HCEC 1CT (cell line): Measurements from ENCODE around the gene DISC1.
A peak's percentile ranks its signal among the peaks of the same experiment; 100 is the strongest.
"Not testable (repeated sequence)": the region's sequence is repeated elsewhere in the genome, so short reads cannot be mapped to it uniquely, and the experiment has no call there.

ENCODE experiments used
- DNase-seq: peaks from one replicate; pipeline ENCODE4 v3.0.0-alpha.2; 2017

The DISC1 gene

DNA sequence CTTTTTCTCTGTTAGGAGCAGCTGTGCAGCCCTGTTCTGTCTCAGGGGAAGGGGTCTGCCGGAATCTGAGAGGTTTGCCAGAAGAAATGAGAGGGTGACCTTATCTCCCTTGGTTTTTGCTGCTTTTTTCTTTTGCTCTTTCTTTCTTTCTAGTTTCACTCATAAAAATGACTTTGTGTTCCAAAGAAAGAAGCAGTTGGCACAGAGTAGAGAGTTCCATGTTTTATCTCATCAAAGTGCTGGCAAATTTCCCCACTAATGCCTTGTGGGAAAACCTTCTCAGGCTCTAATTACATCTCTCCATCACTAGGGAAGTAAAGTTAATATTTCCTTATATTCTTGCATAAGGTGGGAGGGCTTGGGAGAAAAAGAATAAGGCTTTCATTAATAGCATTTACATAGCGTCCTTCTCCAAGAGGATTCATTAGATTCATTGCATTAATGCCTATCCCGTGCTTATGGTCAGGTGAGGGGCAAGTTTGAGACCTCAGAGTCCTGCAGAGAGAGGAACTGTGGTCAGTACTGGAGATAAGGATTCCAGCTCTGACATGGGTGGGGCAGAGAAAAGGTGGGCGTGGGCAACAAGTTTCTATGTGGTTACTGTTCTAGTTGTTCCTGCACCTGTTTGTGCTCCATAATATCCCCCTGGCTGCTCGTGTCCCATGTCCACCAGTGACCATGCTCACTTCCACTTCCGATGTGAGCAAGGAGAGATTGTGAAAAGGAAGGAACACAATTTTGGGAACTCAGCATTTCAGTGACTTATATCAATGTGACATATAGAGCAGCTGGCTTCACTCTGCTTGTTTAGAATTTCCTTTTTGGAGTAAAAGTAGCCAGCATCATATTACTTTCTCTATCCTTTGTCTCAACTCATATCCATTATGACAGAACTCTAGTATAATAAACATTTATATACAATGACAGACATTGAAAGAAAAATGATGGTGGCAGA, 79.5 kb downstream of the DISC1 start:
- DNase-seq = no peak

DNA sequence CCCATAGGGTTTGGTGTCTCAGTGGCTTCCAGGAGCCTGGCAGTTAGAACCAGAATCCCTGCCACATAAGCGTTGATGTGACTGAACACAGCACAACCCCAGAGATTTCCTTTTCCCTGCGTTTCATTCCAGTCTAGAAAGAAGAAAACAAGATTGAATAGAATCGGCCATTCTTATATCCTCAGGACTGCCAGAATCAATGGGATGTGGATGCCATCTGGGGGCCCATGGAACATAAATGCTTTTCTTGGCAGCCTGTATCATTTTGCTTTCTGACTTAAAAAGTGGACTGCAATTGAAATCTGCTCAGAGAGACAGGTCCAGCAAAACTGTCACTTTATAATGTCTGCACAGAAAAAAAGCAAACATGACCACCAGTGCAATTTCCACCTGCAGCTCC, 80.3 kb downstream of the DISC1 start:
- DNase-seq = no peak

- no peak for DNase-seq
Observed at GRCh38 chr1:231707407-231707806, 80.8 kb downstream of the DISC1 start.

GRCh38 chr1:231708394-231708793, 81.8 kb downstream of the DISC1 start:
- no peak for DNase-seq

- DNase-seq = no peak
Observed at GRCh38 chr1:231714440-231714839, 87.8 kb downstream of the DISC1 start.

DNA sequence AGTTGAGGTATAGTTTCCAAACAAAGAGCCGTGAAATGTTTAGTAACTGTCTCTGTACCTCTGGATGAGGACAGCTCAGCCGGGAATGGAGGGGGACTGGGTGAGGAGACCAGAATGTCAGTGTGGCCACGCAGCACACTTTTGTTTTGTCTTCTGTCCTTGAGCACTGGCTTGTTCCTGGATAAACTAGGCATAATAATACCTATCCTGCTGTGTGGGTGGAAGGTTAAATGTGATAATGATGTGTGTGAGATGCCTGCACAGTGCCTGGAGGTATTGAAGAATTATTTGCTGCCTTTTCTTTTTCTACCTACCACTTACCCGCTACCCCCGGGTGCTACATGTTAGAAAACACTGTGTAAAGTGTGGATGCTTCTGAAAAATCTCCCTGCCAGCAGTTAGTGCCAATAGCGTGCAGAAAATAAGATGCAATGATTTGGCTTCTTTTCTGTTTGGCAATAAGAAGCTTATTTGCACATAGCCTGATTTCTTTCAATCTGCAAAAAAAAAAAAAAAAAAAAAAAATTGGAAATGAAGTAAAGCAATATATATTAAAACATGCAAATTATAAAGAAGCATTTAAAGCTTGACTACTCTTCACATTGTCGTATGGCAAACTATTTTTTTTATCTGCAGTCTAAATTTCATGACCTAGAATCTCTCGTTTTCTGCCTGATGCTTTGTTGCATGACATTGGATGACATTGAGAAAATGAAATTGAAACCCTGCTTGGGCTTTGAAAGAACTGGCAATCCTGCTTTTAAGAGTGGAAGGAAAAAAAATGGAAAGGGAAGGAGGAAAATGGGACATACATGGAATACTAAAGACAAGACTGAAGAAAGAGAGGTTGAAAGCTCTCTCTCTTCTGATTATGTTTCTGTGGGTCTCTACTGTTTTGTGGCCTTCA, 89.5 kb downstream of the DISC1 start:
- no peak for DNase-seq

- DNase-seq = no peak
Observed at GRCh38 chr1:231716879-231717278, 90.3 kb downstream of the DISC1 start.

DNA sequence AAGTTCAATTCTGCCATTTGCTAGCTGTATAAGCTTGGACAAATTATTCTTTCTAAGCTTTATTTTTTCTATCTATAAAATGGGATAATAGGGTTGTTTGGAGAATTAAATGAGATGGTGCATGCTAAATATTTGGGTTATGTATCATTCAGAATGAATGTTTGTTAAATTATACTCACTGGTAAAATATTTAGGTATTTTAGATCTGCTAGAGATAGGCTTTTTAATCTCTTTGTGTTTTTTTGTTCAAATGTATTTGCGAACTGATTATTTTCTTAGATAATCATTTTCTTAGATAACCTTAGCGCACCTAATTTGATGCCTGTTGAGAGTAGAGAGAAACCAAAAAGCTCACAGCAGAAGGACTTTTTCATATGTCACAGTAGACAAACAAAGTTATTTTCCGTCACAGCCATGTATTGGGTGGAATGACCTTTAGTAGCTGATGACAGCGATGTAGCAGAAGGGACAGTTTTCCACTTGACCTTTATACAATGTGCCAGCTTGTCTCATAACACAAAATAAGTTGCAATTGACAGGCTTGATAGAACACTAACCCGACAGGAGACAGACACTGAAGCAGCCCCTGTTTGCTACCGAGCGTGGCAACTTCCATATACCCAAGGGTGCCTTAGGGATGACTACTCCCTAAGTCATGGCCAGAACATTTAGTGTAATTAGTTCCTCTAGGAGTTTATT, 93.0 kb downstream of the DISC1 start:
- no peak for DNase-seq

- DNase-seq = no peak
Observed at GRCh38 chr1:231720652-231721325, 94.2 kb downstream of the DISC1 start.

DNA sequence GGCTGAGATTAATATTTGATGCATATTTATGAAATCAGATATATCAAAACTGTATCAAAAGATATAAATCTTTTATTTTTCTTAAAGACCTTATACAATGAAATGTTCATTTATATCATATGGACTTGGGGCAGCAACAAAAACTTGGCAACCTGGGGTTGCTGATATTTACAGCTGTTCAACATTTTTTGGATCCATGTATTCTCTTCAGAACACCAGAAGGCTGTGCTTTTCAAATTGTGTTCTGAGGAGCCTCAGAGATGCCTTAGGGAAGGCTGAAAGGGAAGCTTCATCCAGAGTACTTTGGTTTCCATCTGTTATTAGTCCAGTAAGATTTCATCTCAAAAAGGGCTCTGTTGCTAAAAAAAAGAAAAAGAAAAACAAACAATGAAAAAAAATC, 94.8 kb downstream of the DISC1 start:
- DNase-seq = no peak

DNA sequence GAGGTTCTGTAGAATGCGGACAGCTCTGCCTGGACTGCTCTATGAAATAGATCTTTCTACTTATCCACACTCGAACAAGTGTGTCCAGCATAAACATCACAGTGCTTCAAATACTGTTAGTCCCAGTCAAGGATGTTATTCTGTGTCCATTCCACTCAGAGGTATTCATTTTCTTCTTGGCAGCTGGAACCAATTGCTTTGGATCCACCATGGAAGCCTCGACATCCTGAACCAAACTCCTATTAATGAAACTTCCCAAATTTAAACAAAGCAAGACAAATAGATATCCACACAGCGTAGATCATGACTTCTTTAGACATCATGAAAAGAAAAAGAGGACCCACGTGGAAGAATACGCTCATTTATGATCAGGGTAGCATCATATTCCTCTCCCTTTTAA, 95.8 kb downstream of the DISC1 start:
- no peak for DNase-seq

GRCh38 chr1:231723146-231723545, 96.6 kb downstream of the DISC1 start:
- no peak for DNase-seq

DNA sequence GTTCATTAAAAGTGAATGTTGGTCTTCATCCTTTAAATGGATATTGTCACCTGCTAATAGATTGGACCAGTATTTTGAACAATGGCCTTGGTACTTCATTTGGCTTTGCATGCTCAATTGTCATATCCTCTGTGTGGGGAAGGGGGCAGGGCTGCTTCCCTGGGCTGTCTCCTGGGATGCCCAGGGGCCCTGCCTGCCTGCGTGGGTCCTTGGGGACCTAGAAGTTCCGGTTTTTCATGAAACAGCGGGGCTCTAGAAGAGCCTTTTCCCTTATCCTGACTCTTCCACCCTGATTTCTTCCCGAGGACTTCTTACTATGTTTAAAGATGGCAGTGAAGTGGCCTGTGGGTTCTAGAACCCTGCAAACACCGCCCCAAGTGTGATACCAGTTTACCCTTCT, 97.5 kb downstream of the DISC1 start:
- no peak for DNase-seq

GRCh38 chr1:231724876-231725647, 98.5 kb downstream of the DISC1 start:
- DNase-seq = peak; percentile 33

DNA sequence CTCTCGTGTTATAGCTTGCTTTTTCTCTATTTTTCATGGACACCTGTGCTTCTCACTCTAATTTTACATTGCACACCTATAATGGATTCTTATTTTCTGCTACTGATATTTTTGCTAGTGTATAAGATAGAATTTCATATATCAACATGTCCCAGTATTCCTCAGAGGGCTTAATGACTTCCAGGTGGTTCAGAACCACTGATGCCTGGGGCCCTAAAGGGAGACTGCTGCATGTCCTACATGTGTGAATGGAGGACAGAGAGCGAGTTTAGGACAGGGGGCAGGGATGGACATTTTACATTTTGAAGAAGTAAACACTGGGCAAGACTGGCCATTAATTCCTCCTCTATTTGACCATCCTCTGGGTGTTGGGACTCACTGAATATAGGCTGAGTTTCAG, 100.6 kb downstream of the DISC1 start:
- no peak for DNase-seq

DNA sequence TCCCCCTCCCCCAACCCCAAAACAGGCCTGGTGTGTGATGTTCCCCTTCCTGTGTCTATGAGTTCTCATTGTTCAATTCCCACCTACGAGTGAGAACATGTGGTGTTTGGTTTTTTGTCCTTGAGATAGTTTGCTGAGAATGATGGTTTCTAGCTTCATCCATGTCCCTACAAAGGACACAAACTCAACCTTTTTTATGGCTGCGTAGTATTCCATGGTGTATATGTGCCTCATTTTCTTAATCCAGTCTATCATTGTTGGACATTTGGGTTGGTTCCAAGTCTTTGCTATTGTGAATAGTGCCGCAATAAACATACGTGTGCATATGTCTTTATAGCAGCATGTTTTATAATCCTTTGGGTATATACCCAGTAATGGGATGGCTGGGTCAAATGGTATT, 102.4 kb downstream of the DISC1 start:
- DNase-seq = not testable (repeated sequence)

DNA sequence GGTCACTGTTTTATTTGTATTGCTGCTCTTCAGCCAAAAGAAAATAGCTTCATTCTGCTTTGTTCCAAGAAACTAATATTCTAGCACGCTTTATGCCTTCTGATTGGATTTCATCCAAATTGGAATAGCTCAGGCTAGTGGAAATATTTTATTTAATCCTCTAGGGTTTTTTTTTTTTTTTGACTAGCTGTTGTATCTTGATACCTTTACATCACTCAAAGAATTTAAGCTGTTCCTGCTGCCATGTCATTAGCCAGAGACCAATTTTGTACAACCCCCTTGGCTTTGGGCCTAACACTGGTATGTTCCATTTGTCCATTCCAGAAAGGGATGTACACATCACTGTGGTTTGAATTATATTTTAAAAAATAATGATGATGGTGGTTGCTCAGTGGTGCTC, 103.0 kb downstream of the DISC1 start:
- DNase-seq = no peak

DNA sequence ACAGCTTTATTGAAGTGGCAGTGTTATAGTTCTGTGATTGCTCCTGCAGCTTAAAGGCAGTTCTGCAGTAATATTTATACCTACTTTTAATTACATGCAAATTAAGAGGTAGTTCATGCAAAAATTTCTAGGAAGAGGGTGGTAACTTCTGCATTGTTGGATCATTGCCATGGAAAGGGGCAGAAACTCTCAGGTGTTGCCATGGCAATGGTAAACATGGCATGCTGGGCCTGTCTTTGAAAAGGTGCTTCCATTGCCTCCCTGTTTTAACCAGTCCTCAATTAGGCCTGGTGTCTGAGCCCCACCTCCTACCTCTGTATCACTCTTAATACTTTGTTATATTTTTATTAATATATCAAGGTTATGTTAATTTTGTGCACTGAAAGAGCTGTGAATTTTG, 104.7 kb downstream of the DISC1 start:
- DNase-seq = no peak

DNA sequence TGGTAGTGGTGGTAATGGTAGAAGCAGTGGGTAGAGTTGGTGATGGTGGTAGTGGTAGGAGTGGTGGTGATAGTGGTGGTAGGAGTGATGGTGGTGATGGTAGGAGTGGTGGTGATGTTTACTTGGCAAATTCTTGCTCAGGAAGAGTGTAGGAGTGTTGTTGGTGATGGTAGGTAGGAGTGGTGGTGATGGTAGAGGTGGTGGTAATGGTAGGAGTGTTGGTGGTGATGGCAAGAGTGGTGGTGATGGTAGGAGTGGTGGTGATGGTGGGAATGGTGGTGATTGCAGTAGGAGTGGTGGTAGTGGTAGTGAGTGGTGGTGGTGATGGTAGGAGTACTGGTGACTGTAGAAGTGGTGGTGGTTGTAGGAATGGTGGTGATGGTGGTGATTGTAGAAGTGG, 106.5 kb downstream of the DISC1 start:
- no peak for DNase-seq

DNA sequence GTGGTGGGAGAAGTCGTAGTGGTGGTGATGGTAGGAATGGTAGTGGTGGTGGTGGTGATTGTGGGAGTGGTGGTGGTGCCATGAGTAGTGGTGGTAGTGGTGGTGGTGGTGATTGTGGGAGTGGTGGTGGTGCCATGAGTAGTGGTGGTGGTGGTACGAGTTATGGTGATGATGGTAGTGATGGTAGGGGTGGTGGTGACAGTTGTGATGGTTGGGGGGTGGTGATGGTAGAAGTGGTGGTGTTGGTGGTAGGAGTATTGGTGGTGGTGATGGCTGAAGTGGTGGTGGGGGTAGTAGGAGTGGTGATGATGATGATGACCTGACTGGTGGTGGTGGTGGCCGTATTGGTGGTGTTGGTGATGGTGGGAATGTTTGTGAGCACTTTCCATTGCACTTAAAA, 107.1 kb downstream of the DISC1 start:
- DNase-seq = no peak

- no peak for DNase-seq
Observed at GRCh38 chr1:231734417-231734816, 107.8 kb downstream of the DISC1 start.

DNA sequence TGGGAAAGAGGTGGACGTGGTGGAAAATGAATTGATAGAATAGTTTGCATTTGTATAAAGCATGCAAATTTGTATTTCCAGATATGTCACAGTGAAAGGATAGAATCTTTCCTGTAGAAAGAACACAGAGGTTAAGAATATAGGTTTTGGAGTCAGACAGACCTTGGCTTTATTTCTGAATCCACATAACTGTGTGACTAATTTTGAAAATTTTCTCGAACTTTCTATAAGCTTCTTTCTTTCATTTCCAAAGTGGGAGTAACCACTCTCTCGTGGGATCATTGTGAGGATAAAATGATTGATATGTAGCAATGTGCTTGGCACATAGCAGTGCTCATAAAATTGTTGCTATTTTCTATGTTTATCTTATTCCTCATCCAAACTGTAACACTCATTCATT, 108.8 kb downstream of the DISC1 start:
- no peak for DNase-seq
